ENCODE data around the gene ABTB2. TPM values are rescaled to one million over a fixed set of nuclear protein-coding genes. Genes with fewer than 3 reads are reported as not detected.

Gene ABTB2
- total RNA-seq, 1 experiment from 2014 or later: 5.5 TPM

DNA sequence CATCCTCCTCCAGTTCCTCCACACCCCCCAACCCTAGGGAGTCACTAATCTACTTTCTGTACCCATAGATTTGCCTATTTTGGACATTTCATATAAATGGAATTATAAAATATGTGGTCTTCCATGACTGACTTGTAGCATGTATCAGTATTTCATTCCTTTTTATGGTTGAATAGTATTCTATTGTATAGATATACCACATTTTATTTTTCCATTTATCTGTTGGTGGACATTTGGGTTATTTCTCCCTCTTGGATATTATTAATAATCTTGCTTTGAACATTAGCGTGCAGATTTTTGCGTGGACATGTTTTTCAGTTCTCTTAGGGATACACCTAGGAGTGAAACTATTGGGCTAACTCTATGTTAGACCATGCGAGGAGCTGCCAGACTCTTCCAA is 229.0 kb downstream of the ABTB2 start:
- H2BK15ac ChIP-seq (ENCODE audit: low read depth, low read length): no peak overlapping the region
- no peak overlapping the region for H3K9ac ChIP-seq (ENCODE audit: extremely low read depth, insufficient read length, low read length)
- H2BK5ac ChIP-seq (ENCODE audit: insufficient read length, low read length): no peak overlapping the region
- H3K23me2 ChIP-seq (ENCODE audit: insufficient read length, low read depth, low read length, poor library complexity, severe bottlenecking): no peaks in the 10 kb centered on the region
- Mint-ChIP-seq H3K27me3 (ENCODE audit: low read depth) (no peaks in the 10 kb centered on the region), H3K27ac (no peak overlapping the region), H3K4me1 (no peaks in the 10 kb centered on the region), H3K36me3 (ENCODE audit: insufficient read depth in 1 of 3, low read depth in 3 of 3) (peaks cover 52 to 90% (median 87%) of the 10 kb centered on the region in 3 experiments), H3K9me3 (no peaks in the 10 kb centered on the region; a peak in 1 of 5 replicates), H3K4me3 (no peak overlapping the region)
- no peak overlapping the region for H2BK12ac ChIP-seq (ENCODE audit: insufficient read length, low read depth, low read length)
- H3T11ph ChIP-seq (ENCODE audit: low read length): no peak overlapping the region
- H3K27ac ChIP-seq (ENCODE audit: insufficient read length, low read depth, low read length): no peak overlapping the region
- H3K79me1 ChIP-seq (ENCODE audit: insufficient read depth, low read depth, low read length, poor library complexity, severe bottlenecking): no peaks in the 10 kb centered on the region
- no CpG with 5 or more reads among the region's 3 CpGs for WGBS (ENCODE audit: extremely low coverage, insufficient read length, low lambda C conversion rate)
- H3K4me2 ChIP-seq (ENCODE audit: insufficient read depth, insufficient read length, low read length): no peak overlapping the region
- no peaks in the 10 kb centered on the region for H3K9me3 ChIP-seq (ENCODE audit: control insufficient read depth, low read depth, low read length)
- no peaks in the 10 kb centered on the region for H3K27me3 ChIP-seq (ENCODE audit: insufficient read depth, low read length)
- no peaks in the 10 kb centered on the region for H4K20me1 ChIP-seq (ENCODE audit: control insufficient read depth, insufficient read depth, insufficient read length)
- no peak overlapping the region for H4K8ac ChIP-seq (replicated peaks; ENCODE audit: insufficient read length, low read depth, low read length)
- H4K91ac ChIP-seq (ENCODE audit: insufficient read length, low read depth, low read length): no peak overlapping the region
- H2AK5ac ChIP-seq (ENCODE audit: insufficient read length, low read length): no peak overlapping the region
- H3K18ac ChIP-seq (ENCODE audit: insufficient read length, low read depth, low read length): no peak overlapping the region
- H2AFZ ChIP-seq (ENCODE audit: low read length): no peak overlapping the region
- no peak overlapping the region for H3K23ac ChIP-seq (ENCODE audit: insufficient read length, low read depth, low read length)
- H3K4me1 ChIP-seq (ENCODE audit: insufficient read depth, low read length): no peaks in the 10 kb centered on the region
- H3K79me2 ChIP-seq (ENCODE audit: insufficient read depth, low read length): no peaks in the 10 kb centered on the region
- H2BK120ac ChIP-seq (ENCODE audit: low read depth, low read length, poor library complexity, severe bottlenecking): no peak overlapping the region
- H4K5ac ChIP-seq (ENCODE audit: insufficient read length, low read depth, low read length): no peak overlapping the region
- no peak overlapping the region for H3K56ac ChIP-seq (ENCODE audit: insufficient read length, low read depth, low read length)
- H3K4ac ChIP-seq (ENCODE audit: low read depth, low read length): no peak overlapping the region
- H2BK20ac ChIP-seq (ENCODE audit: low read depth, low read length, poor library complexity, severe bottlenecking): no peak overlapping the region
- TF ChIP-seq, protein P1, sequence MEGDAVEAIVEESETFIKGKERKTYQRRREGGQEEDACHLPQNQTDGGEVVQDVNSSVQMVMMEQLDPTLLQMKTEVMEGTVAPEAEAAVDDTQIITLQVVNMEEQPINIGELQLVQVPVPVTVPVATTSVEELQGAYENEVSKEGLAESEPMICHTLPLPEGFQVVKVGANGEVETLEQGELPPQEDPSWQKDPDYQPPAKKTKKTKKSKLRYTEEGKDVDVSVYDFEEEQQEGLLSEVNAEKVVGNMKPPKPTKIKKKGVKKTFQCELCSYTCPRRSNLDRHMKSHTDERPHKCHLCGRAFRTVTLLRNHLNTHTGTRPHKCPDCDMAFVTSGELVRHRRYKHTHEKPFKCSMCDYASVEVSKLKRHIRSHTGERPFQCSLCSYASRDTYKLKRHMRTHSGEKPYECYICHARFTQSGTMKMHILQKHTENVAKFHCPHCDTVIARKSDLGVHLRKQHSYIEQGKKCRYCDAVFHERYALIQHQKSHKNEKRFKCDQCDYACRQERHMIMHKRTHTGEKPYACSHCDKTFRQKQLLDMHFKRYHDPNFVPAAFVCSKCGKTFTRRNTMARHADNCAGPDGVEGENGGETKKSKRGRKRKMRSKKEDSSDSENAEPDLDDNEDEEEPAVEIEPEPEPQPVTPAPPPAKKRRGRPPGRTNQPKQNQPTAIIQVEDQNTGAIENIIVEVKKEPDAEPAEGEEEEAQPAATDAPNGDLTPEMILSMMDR (conservative IDR thresholded peaks at IDR 0.05): no peak
- no peak for DNase-seq
- no peak overlapping the region for H3K14ac ChIP-seq (ENCODE audit: insufficient read depth, low read length)
